ENCODE measurements around the gene PRKCA.

GRCh38 chr17:66281661-66282369 is 20.6 kb upstream of the PRKCA start:
- TF ChIP-seq USF2 (CRISPR knock-in tag; IDR thresholded peaks at IDR 0.05) (no peak), ETV6 (CRISPR knock-in tag; IDR thresholded peaks at IDR 0.05) (no peak), ZNF232 (CRISPR knock-in tag; IDR thresholded peaks at IDR 0.05) (no peak), CTCF (IDR thresholded peaks at IDR 0.05) (no peak), ATF2 (CRISPR knock-in tag; IDR thresholded peaks at IDR 0.05; ENCODE audit: borderline replicate concordance, low read depth) (no peak), ESRRA (CRISPR knock-in tag; IDR thresholded peaks at IDR 0.05; ENCODE audit: borderline replicate concordance) (no peak), FOXP4 (CRISPR knock-in tag; IDR thresholded peaks at IDR 0.05) (no peak), NFYB (CRISPR knock-in tag; conservative IDR thresholded peaks at IDR 0.05; ENCODE audit: low read depth) (no peak), NFE2L1 (CRISPR knock-in tag; IDR thresholded peaks at IDR 0.05) (no peak)

Measured in WTC11 (cell line).